Kidney (tissue), 14 donors: ENCODE measurements around the gene PLCB4. TPM values are rescaled to one million over a fixed set of nuclear protein-coding genes. Genes with fewer than 3 reads are reported as not detected.

ENCODE experiments used
- DNase-seq, 5 donors: peaks; one replicate each; pipeline ENCODE4 v3.0.0-alpha.2; 2013 to 2020
- FAIRE-seq: peaks from 2 replicates; lab custom pipeline; 2012; peaks lifted over from hg19 to GRCh38; lab: Jason Lieb, UNC
- H3K27ac ChIP-seq, 2 donors: one replicate each; pipeline ENCODE4 v1.7.0; 2013; ENCODE audit warnings: low read depth in 2 of 2, low read length in 2 of 2, inconsistent platforms in 1 of 2
- H3K27me3 ChIP-seq: one replicate; pipeline ENCODE4 v1.7.1; 2013; ENCODE audit warnings: low read length, inconsistent platforms; ENCODE audit not compliant: control insufficient read depth, insufficient read depth
- H3K36me3 ChIP-seq, 3 donors: one replicate each; pipeline versions ENCODE4 v1.7.0 to v1.7.1; 2013; ENCODE audit warnings: low read length in 3 of 3, control low read depth in 1 of 3, inconsistent platforms in 1 of 3; ENCODE audit not compliant: insufficient read depth in 3 of 3, control insufficient read depth in 2 of 3
- H3K4me1 ChIP-seq, 3 donors: one replicate each; pipeline versions ENCODE4 v1.7.0 to v1.7.1; 2013; ENCODE audit warnings: low read length in 3 of 3, inconsistent platforms in 1 of 3, low read depth in 1 of 3; ENCODE audit not compliant: control insufficient read depth in 2 of 3, insufficient read depth in 2 of 3
- H3K4me3 ChIP-seq, 3 donors: one replicate each; pipeline versions ENCODE4 v1.7.0 to v1.8.1; 2013; ENCODE audit warnings: low read length in 3 of 3, control low read depth in 1 of 3, inconsistent platforms in 1 of 3
- H3K9ac ChIP-seq, 3 donors: one replicate each; pipeline versions ENCODE4 v1.7.0 to v1.7.1; 2013; ENCODE audit warnings: low read length in 3 of 3, control low read depth in 1 of 3, inconsistent platforms in 1 of 3
- H3K9me3 ChIP-seq, 3 donors: one replicate each; pipeline versions ENCODE4 v1.7.0 to v1.7.1; 2013; ENCODE audit warnings: low read length in 3 of 3, control low read depth in 1 of 3, inconsistent platforms in 1 of 3; ENCODE audit not compliant: control insufficient read depth in 2 of 3, insufficient read depth in 1 of 3
- CTCF ChIP-seq: IDR thresholded peaks from 3 replicates; pipeline ENCODE4 v1.5.1; 2012; ENCODE audit warnings: mild to moderate bottlenecking, moderate library complexity, borderline replicate concordance; ENCODE audit not compliant: insufficient read depth; ENCODE audit errors: extremely low read depth
- intact Hi-C: fragments of 100-400 bp; cut with DNase I; formaldehyde crosslinking; loops from one replicate; pipeline ENCODE4 v1.11.1; 2022
- polyA plus RNA-seq: library from polyadenylated mRNA; stranded (reverse); fragments of 350-450 nt; fragmentation: Illumina TruSeq; extraction: RNeasy Lipid Tissue Mini Kit (QIAGEN cat#74804); gene quantifications from one replicate; pipeline ENCODE4 v1.2.3, GENCODE V29; 2014; ENCODE audit warnings: low read depth, low replicate concordance; ENCODE audit not compliant: insufficient read depth
- total RNA-seq: library from RNA; stranded (reverse); fragmentation: NEBNext Ultra II Directional; extraction: Animal tissue kit (Norgen Biotek cat#: 25700); gene quantifications from one replicate; pipeline ENCODE4 v1.2.1, GENCODE V29; 2021
- donor health status: control.
- donor health status: control.
- donor health status: control.
- donor health status: control.
- donor health status: control.
- donor health status: DM: yes; HTN: yes; CAD: no.
- donor health status: Normal renal cell carcinoma (clear cell type).

PLCB4 gene
- total and polyA plus RNA-seq, 2 donors from 2014 or later = 2.8 to 17.7 TPM

- no peak for TF ChIP-seq CTCF
- no peak for FAIRE-seq
- Histone ChIP-seq H3K9me3 (no peaks in the 10 kb centered on the region), H3K4me3 (no peak overlapping the region), H3K4me1 (peaks cover 0 to 6% (median 0%) of the 10 kb centered on the region in 3 donors), H3K9ac (no peak overlapping the region), H3K27ac (no peak overlapping the region), H3K27me3 (peaks cover 44% of the 10 kb centered on the region), H3K36me3 (no peaks in the 10 kb centered on the region)
- intact Hi-C loops = no loop called here
- peak in 1 of 5 donors; percentile 21 for DNase-seq
These were observed 445.2 kb downstream of the PLCB4 start for GRCh38 chr20:9514072-9514460.

- no peak within 1 kb of the TSS for H3K27ac ChIP-seq
- peak; percentile 77 to 91 (median 86) for DNase-seq
- FAIRE-seq = no peak
- intact Hi-C loops = no loop called here
- H3K27me3 ChIP-seq = peaks cover 40% of the 10 kb centered on the region
- H3K9me3 ChIP-seq = no peaks in the 10 kb centered on the region
- no peaks in the 10 kb centered on the region for H3K36me3 ChIP-seq
- peak within 1 kb of the TSS in 1 of 3 donors; percentile 18 for H3K4me3 ChIP-seq
- no peak within 1 kb of the TSS for H3K9ac ChIP-seq
- no peak for TF ChIP-seq CTCF
- peaks cover 0 to 6% (median 0%) of the 10 kb centered on the region in 3 donors for H3K4me1 ChIP-seq
These were observed 445.8 kb downstream of the PLCB4 start, which contains the start of gene LAMP5 for GRCh38 chr20:9514461-9515213. Gene LAMP5, plus strand, starts transcription at chr20:9514590. Its CDS starts 263 bp downstream, at chr20:9514853.

- Histone ChIP-seq H3K9me3 (no peaks in the 10 kb centered on the region), H3K4me3 (peak overlapping the region in 1 of 3 donors; percentile 18), H3K9ac (no peak overlapping the region), H3K36me3 (no peaks in the 10 kb centered on the region), H3K4me1 (peaks cover 0 to 6% (median 0%) of the 10 kb centered on the region in 3 donors), H3K27ac (no peak overlapping the region), H3K27me3 (peaks cover 35% of the 10 kb centered on the region)
- FAIRE-seq (no peak), DNase-seq (peak in 3 of 5 donors; percentile 23 to 62 (median 44))
- TF ChIP-seq CTCF = no peak
- intact Hi-C loops = no loop called here
These were observed 446.3 kb downstream of the PLCB4 start for GRCh38 chr20:9515214-9515585.
